Gastroesophageal sphincter (tissue), 3 donors: ENCODE measurements around the gene ARMC7.

ENCODE experiments used
- EP300 ChIP-seq: sonication (generic); formaldehyde crosslinking; IDR thresholded peaks from one replicate; pipeline ENCODE4 v1.6.1; 2017; ENCODE audit warnings: antibody characterized with exemption, mild to moderate bottlenecking
- POLR2A ChIP-seq, 2 donors: fragments of 450-650 bp; IDR thresholded peaks; one replicate each; pipeline ENCODE4 v1.6.1; 2017; ENCODE audit warnings: antibody characterized with exemption in 2 of 2, mild to moderate bottlenecking in 2 of 2, moderate library complexity in 1 of 2
- POLR2AphosphoS5 ChIP-seq: sonication (generic); formaldehyde crosslinking; IDR thresholded peaks from one replicate; pipeline ENCODE4 v1.6.1; 2017; ENCODE audit warnings: antibody characterized with exemption
- TF ChIP-seq, protein P1 (sequence below), 4 experiments: fragments of 200-600 bp in 2 of 4; fragments of 450-650 bp in 2 of 4; sonication (generic) in 1 of 4; IDR thresholded peaks; one replicate each; pipeline ENCODE4 v1.5.1; 2017 to 2019; ENCODE audit warnings: antibody characterized with exemption in 4 of 4, mild to moderate bottlenecking in 2 of 4, moderate library complexity in 2 of 4

GRCh38 chr17:75081611-75082540 lies 27.9 kb upstream of the ARMC7 start:
- TF ChIP-seq, protein P1, sequence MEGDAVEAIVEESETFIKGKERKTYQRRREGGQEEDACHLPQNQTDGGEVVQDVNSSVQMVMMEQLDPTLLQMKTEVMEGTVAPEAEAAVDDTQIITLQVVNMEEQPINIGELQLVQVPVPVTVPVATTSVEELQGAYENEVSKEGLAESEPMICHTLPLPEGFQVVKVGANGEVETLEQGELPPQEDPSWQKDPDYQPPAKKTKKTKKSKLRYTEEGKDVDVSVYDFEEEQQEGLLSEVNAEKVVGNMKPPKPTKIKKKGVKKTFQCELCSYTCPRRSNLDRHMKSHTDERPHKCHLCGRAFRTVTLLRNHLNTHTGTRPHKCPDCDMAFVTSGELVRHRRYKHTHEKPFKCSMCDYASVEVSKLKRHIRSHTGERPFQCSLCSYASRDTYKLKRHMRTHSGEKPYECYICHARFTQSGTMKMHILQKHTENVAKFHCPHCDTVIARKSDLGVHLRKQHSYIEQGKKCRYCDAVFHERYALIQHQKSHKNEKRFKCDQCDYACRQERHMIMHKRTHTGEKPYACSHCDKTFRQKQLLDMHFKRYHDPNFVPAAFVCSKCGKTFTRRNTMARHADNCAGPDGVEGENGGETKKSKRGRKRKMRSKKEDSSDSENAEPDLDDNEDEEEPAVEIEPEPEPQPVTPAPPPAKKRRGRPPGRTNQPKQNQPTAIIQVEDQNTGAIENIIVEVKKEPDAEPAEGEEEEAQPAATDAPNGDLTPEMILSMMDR (IDR thresholded peaks at IDR 0.05) = no peak
- no peak for TF ChIP-seq POLR2A (IDR thresholded peaks at IDR 0.05)
- no peak for TF ChIP-seq POLR2AphosphoS5
- no peak for TF ChIP-seq EP300
